GM12891 (cell line): Measurements from ENCODE around the gene PIM3.

Experiments
- PAX5 ChIP-seq: IDR thresholded peaks from 2 replicates; pipeline ENCODE4 v1.6.1; 2011; ENCODE audit warnings: low read length, moderate library complexity, mild to moderate bottlenecking; ENCODE audit not compliant: insufficient read depth, severe bottlenecking
- POLR2A ChIP-seq: IDR thresholded peaks from 2 replicates; pipeline ENCODE4 v1.6.1; 2011; ENCODE audit warnings: low read depth, low read length, control low read depth
- POLR2AphosphoS5 ChIP-seq: IDR thresholded peaks from 2 replicates; pipeline ENCODE4 v1.6.1; 2011; ENCODE audit warnings: low read depth, low read length, control low read depth
- POU2F2 ChIP-seq: IDR thresholded peaks from 2 replicates; pipeline ENCODE4 v1.6.1; 2011; ENCODE audit warnings: low read depth, mild to moderate bottlenecking, control low read depth, low read length, moderate library complexity
- SPI1 ChIP-seq: IDR thresholded peaks from 2 replicates; pipeline ENCODE4 v1.6.1; 2011; ENCODE audit warnings: low read depth, low read length, control low read depth
- TAF1 ChIP-seq: IDR thresholded peaks from 2 replicates; pipeline ENCODE4 v1.6.1; 2011; ENCODE audit warnings: low read depth, low read length, control low read depth

- TF ChIP-seq POLR2AphosphoS5, result no peak
- TF ChIP-seq POLR2A, result no peak
- TF ChIP-seq PAX5, result no peak
- TF ChIP-seq SPI1, result no peak
- TF ChIP-seq TAF1, result no peak
- no peak for TF ChIP-seq POU2F2
Measured at GRCh38 chr22:50007057-50007511, 46.5 kb downstream of the PIM3 start.
